ENCODE measurements around the gene CRYGS.

DNA sequence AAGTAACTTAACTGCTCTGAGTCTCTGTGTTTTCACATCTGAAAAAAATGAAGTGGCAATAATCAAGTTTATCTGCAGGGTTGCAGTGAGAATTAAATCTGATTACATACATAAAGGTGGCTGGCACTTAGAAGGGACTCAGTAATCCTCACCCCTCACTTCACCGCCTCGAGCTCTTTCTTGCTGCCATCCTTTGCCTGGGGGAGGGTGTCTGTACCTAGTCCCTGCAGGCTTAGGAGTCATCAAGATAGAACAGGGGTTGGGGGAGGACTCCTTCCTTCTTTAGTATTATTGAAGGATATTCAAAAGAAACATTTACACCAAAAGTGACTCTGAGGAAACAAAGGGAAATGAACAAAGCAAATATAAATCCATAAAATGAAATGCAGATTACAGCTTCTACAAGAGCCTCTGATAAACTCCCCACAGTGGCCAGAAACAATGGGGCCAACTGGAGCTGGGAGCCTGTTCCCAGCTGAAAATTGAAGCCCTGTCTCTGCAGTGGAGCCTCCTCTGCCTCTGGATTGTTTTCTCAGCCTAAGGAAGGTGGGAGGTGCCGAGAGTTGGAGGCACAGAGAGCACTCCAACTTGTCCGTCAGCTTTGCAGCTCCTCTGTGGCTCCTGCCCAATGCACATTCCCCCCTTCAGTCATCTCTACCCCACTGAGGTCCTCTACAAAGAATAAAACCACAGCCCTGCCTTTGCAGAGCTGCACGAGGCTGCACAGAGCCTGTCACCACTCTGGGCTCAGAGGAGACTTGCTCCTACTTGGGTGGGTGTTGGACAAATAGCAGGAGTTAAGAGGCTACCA lies 41.8 kb downstream of the CRYGS start:
- TF ChIP-seq CEBPB (IDR thresholded peaks at IDR 0.05) (no peak), EP300 (IDR thresholded peaks at IDR 0.05) (no peak)

All from A549 (cell line).